GM12865 (cell line): ENCODE measurements around the gene GRK1.

ENCODE experiments used
- DNase-seq: peaks from one replicate; pipeline ENCODE4 v3.0.0; 2010; ENCODE audit warnings: low read depth
- H3K4me3 ChIP-seq: 2 replicates; pipeline ENCODE4 v1.5.1; 2011; ENCODE audit warnings: mild to moderate bottlenecking, low read depth, low read length, control low read depth
- CTCF ChIP-seq: IDR thresholded peaks from 2 replicates; pipeline ENCODE4 v1.5.1; 2011; ENCODE audit warnings: low read length, control low read depth, low read depth, inconsistent platforms; ENCODE audit not compliant: insufficient read depth; ENCODE audit errors: missing control alignments

Gene GRK1

GRCh38 chr13:113645329-113645728 lies 21.7 kb upstream of the GRK1 start:
- TF ChIP-seq CTCF = no peak
- H3K4me3 ChIP-seq = no peak overlapping the region

GRCh38 chr13:113646376-113646775 lies 20.6 kb upstream of the GRK1 start:
- H3K4me3 ChIP-seq = no peak overlapping the region
- no peak for DNase-seq
- no peak for TF ChIP-seq CTCF

More at GRCh38 chr13:113645329-113645728, 21.7 kb upstream of the GRK1 start:
- DNase-seq = no peak

- H3K4me3 ChIP-seq = no peak overlapping the region
- DNase-seq = no peak
- no peak for TF ChIP-seq CTCF
These were observed 20.1 kb upstream of the GRK1 start for GRCh38 chr13:113646921-113647340.

GRCh38 chr13:113647351-113648215 lies 19.4 kb upstream of the GRK1 start:
- no peak for TF ChIP-seq CTCF
- no peak for DNase-seq
- H3K4me3 ChIP-seq = no peak overlapping the region

- no peak overlapping the region for H3K4me3 ChIP-seq
- DNase-seq = no peak
- no peak for TF ChIP-seq CTCF
These were observed 18.8 kb upstream of the GRK1 start for GRCh38 chr13:113648216-113648610.

GRCh38 chr13:113649212-113649611 lies 17.8 kb upstream of the GRK1 start:
- DNase-seq = no peak
- H3K4me3 ChIP-seq = no peak overlapping the region
- no peak for TF ChIP-seq CTCF

- DNase-seq = no peak
- H3K4me3 ChIP-seq = no peak overlapping the region
- no peak for TF ChIP-seq CTCF
These were observed 16.7 kb upstream of the GRK1 start for GRCh38 chr13:113650275-113650674.
